ENCODE data around the gene CLMN. TPM values are rescaled to one million over a fixed set of nuclear protein-coding genes. Genes with fewer than 3 reads are reported as not detected.

CLMN gene
- polyA plus RNA-seq, 1 donor: 18.7 TPM

GRCh38 chr14:95255487-95255886, 64.2 kb downstream of the CLMN start:
- WGBS (ENCODE audit: insufficient coverage, low lambda C conversion rate): 38% methylated on average over 3 of the region's 6 CpGs
- Histone ChIP-seq H3K27me3 (ENCODE audit: control insufficient read depth, insufficient read depth, low read length) (no peaks in the 10 kb centered on the region), H3K4me3 (ENCODE audit: low read length) (no peak overlapping the region), H3K9me3 (ENCODE audit: control insufficient read depth, low read depth, low read length) (no peaks in the 10 kb centered on the region), H3K27ac (ENCODE audit: low read length) (peak overlapping the region; percentile 53), H3K4me1 (ENCODE audit: control insufficient read depth, insufficient read depth, low read length) (peaks cover 33% of the 10 kb centered on the region), H3K36me3 (ENCODE audit: control insufficient read depth, insufficient read depth, low read length) (no peaks in the 10 kb centered on the region)
- DNase-seq: peak; percentile 87 to 94

- peaks cover 37% of the 10 kb centered on the region for H3K4me1 ChIP-seq (ENCODE audit: control insufficient read depth, insufficient read depth, low read length)
- no peak overlapping the region for H3K4me3 ChIP-seq (ENCODE audit: low read length)
- WGBS (ENCODE audit: insufficient coverage, low lambda C conversion rate): no CpG with 5 or more reads among the region's 4 CpGs
- H3K27me3 ChIP-seq (ENCODE audit: control insufficient read depth, insufficient read depth, low read length): no peaks in the 10 kb centered on the region
- peak overlapping the region; percentile 50 for H3K27ac ChIP-seq (ENCODE audit: low read length)
- H3K9me3 ChIP-seq (ENCODE audit: control insufficient read depth, low read depth, low read length): no peaks in the 10 kb centered on the region
- H3K36me3 ChIP-seq (ENCODE audit: control insufficient read depth, insufficient read depth, low read length): no peaks in the 10 kb centered on the region
- DNase-seq: peak in 1 of 2 donors; percentile 49
Measured at GRCh38 chr14:95255013-95255412, 64.7 kb downstream of the CLMN start.

GRCh38 chr14:95254288-95254687, 65.4 kb downstream of the CLMN start:
- 100% methylated on average over 1 of the region's 10 CpGs for WGBS (ENCODE audit: insufficient coverage, low lambda C conversion rate)

DNA sequence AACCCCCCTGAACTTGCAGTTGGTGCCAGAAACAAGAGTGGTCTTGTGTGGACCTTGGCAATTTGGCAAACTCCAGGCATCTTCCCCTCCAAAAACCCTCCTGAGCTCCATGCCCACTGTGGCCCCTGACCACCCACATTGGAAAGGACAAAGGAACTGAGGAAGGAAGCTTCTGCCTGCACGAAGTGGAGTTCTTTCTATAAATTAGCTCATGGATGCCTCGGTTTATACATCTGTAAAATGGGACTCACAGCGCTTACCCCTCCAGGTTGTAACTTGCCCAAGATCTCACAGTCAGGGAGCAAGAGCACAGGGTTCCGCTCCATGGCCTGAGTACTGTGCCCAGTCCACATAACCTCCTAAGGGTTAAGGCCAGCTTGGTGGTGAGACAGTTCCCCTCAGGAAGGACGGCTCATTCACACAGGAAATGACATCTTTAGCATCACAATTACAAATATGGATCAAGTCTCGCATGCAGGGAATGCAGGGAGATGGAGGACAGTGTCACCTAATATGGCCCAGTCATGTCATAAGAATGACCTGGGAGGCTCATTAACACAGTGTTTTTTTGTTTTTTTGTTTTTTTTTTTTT, 66.6 kb downstream of the CLMN start:
- H3K27ac ChIP-seq (ENCODE audit: low read length): no peak overlapping the region
- H3K9me3 ChIP-seq (ENCODE audit: control insufficient read depth, low read depth, low read length): no peaks in the 10 kb centered on the region
- H3K27me3 ChIP-seq (ENCODE audit: control insufficient read depth, insufficient read depth, low read length): no peaks in the 10 kb centered on the region
- H3K4me3 ChIP-seq (ENCODE audit: low read length): no peak overlapping the region
- no peak for DNase-seq
- H3K4me1 ChIP-seq (ENCODE audit: control insufficient read depth, insufficient read depth, low read length): peaks cover 54% of the 10 kb centered on the region
- H3K36me3 ChIP-seq (ENCODE audit: control insufficient read depth, insufficient read depth, low read length): no peaks in the 10 kb centered on the region
- WGBS (ENCODE audit: insufficient coverage, low lambda C conversion rate): 80% methylated on average over 1 of the region's 6 CpGs

More at GRCh38 chr14:95254288-95254687, 65.4 kb downstream of the CLMN start:
- no peak for DNase-seq
- H3K4me1 ChIP-seq (ENCODE audit: control insufficient read depth, insufficient read depth, low read length): peaks cover 44% of the 10 kb centered on the region
- no peaks in the 10 kb centered on the region for H3K36me3 ChIP-seq (ENCODE audit: control insufficient read depth, insufficient read depth, low read length)
- no peak overlapping the region for H3K27ac ChIP-seq (ENCODE audit: low read length)
- H3K9me3 ChIP-seq (ENCODE audit: control insufficient read depth, low read depth, low read length): no peaks in the 10 kb centered on the region
- H3K27me3 ChIP-seq (ENCODE audit: control insufficient read depth, insufficient read depth, low read length): no peaks in the 10 kb centered on the region
- H3K4me3 ChIP-seq (ENCODE audit: low read length): no peak overlapping the region

DNA sequence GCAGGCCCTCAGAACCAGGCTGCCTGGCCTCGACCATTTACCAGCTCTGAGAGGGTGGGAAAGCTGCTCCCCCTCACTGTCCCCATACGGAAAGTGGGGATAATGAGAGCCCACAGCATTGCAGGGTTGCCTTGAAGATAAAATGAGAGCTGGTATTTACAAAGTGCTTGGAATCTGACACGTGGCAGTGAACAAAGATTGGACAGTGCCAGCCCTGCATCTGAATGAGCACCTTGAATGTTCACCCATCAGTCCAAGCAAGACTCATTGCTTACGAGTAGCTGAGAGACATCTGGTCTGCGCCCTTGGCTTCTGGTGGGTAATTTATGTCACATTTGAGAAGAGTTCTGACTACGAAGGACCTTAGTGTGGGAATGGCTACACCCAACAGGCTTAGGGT, 67.5 kb downstream of the CLMN start:
- no peak for DNase-seq
- no peak overlapping the region for H3K27ac ChIP-seq (ENCODE audit: low read length)
- peaks cover 60% of the 10 kb centered on the region for H3K4me1 ChIP-seq (ENCODE audit: control insufficient read depth, insufficient read depth, low read length)

DNA sequence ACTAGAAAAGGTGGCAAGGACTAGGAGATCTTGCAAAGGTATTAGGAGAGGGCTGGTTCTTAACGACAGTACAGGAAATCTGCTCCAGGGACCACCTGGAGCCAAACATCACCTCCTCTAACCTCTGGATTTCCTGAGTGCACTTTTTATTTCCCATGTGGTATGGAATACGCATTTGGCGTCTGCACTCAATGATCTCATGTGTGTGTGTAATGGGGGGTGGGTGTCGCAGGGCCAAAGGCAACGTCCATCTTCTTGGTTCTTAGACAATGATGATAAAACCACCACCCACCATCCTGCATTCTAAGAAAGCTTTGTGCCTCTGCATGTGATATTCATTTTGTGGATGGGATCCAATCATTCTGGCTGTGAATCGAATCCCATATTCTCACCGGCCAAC, 68.8 kb downstream of the CLMN start:
- Histone ChIP-seq H3K4me3 (ENCODE audit: low read length) (no peak overlapping the region), H3K4me1 (ENCODE audit: control insufficient read depth, insufficient read depth, low read length) (peaks cover 51% of the 10 kb centered on the region), H3K27ac (ENCODE audit: low read length) (no peak overlapping the region), H3K36me3 (ENCODE audit: control insufficient read depth, insufficient read depth, low read length) (no peaks in the 10 kb centered on the region), H3K27me3 (ENCODE audit: control insufficient read depth, insufficient read depth, low read length) (no peaks in the 10 kb centered on the region), H3K9me3 (ENCODE audit: control insufficient read depth, low read depth, low read length) (no peaks in the 10 kb centered on the region)
- no CpG with 5 or more reads among the region's 7 CpGs for WGBS (ENCODE audit: insufficient coverage, low lambda C conversion rate)
- DNase-seq: no peak

More for the DNA sequence above, 67.5 kb downstream of the CLMN start:
- WGBS (ENCODE audit: insufficient coverage, low lambda C conversion rate): no CpG with 5 or more reads among the region's 6 CpGs
- Histone ChIP-seq H3K36me3 (ENCODE audit: control insufficient read depth, insufficient read depth, low read length) (no peaks in the 10 kb centered on the region), H3K27me3 (ENCODE audit: control insufficient read depth, insufficient read depth, low read length) (no peaks in the 10 kb centered on the region), H3K9me3 (ENCODE audit: control insufficient read depth, low read depth, low read length) (no peaks in the 10 kb centered on the region), H3K4me3 (ENCODE audit: low read length) (no peak overlapping the region)

- H3K4me1 ChIP-seq (ENCODE audit: control insufficient read depth, insufficient read depth, low read length): peaks cover 45% of the 10 kb centered on the region
- DNase-seq: no peak
- WGBS (ENCODE audit: insufficient coverage, low lambda C conversion rate): 78% methylated on average over 2 of the region's 5 CpGs
- no peaks in the 10 kb centered on the region for H3K9me3 ChIP-seq (ENCODE audit: control insufficient read depth, low read depth, low read length)
- H3K36me3 ChIP-seq (ENCODE audit: control insufficient read depth, insufficient read depth, low read length): no peaks in the 10 kb centered on the region
- no peak overlapping the region for H3K4me3 ChIP-seq (ENCODE audit: low read length)
- H3K27me3 ChIP-seq (ENCODE audit: control insufficient read depth, insufficient read depth, low read length): no peaks in the 10 kb centered on the region
- peak overlapping the region; percentile 74 for H3K27ac ChIP-seq (ENCODE audit: low read length)
Measured at GRCh38 chr14:95250140-95250769, 69.5 kb downstream of the CLMN start.

- H3K4me1 ChIP-seq (ENCODE audit: control insufficient read depth, insufficient read depth, low read length): peaks cover 33% of the 10 kb centered on the region
- H3K27me3 ChIP-seq (ENCODE audit: control insufficient read depth, insufficient read depth, low read length): no peaks in the 10 kb centered on the region
- no peak overlapping the region for H3K4me3 ChIP-seq (ENCODE audit: low read length)
- 0% methylated on average over 1 of the region's 6 CpGs for WGBS (ENCODE audit: insufficient coverage, low lambda C conversion rate)
- no peaks in the 10 kb centered on the region for H3K9me3 ChIP-seq (ENCODE audit: control insufficient read depth, low read depth, low read length)
- DNase-seq: no peak
- H3K36me3 ChIP-seq (ENCODE audit: control insufficient read depth, insufficient read depth, low read length): no peaks in the 10 kb centered on the region
- peak overlapping the region; percentile 74 for H3K27ac ChIP-seq (ENCODE audit: low read length)
Measured at GRCh38 chr14:95248432-95248831, 71.3 kb downstream of the CLMN start.

DNA sequence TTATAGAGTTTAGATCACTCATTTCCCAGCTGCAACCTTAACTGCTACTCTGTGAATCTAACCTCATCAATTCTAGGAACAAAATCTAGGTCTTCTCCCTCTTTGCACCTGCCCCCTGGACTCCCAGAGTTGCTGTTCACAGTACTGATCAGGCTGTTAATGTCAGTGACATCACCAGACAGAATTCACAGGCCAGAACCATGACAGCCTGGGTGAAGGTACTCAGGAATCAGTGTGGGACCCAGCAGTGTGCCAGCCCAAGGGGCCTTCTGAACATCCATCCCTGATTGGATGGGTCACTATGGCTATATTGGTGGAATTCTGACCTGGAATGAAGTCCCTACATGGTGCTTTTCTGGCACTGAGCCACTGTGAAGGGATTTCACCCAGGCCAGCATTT, 72.8 kb downstream of the CLMN start:
- H3K4me3 ChIP-seq (ENCODE audit: low read length): no peak overlapping the region
- peaks cover 33% of the 10 kb centered on the region for H3K4me1 ChIP-seq (ENCODE audit: control insufficient read depth, insufficient read depth, low read length)
- H3K36me3 ChIP-seq (ENCODE audit: control insufficient read depth, insufficient read depth, low read length): no peaks in the 10 kb centered on the region
- no peaks in the 10 kb centered on the region for H3K27me3 ChIP-seq (ENCODE audit: control insufficient read depth, insufficient read depth, low read length)
- H3K27ac ChIP-seq (ENCODE audit: low read length): no peak overlapping the region
- H3K9me3 ChIP-seq (ENCODE audit: control insufficient read depth, low read depth, low read length): no peaks in the 10 kb centered on the region
- no peak for DNase-seq

- no peaks in the 10 kb centered on the region for H3K36me3 ChIP-seq (ENCODE audit: control insufficient read depth, insufficient read depth, low read length)
- no peak overlapping the region for H3K4me3 ChIP-seq (ENCODE audit: low read length)
- DNase-seq: no peak
- H3K9me3 ChIP-seq (ENCODE audit: control insufficient read depth, low read depth, low read length): no peaks in the 10 kb centered on the region
- H3K27ac ChIP-seq (ENCODE audit: low read length): no peak overlapping the region
- peaks cover 26% of the 10 kb centered on the region for H3K4me1 ChIP-seq (ENCODE audit: control insufficient read depth, insufficient read depth, low read length)
- H3K27me3 ChIP-seq (ENCODE audit: control insufficient read depth, insufficient read depth, low read length): no peaks in the 10 kb centered on the region
- WGBS (ENCODE audit: insufficient coverage, low lambda C conversion rate): 100% methylated on average over 1 of the region's 2 CpGs
Measured at GRCh38 chr14:95245334-95245733, 74.4 kb downstream of the CLMN start.

GRCh38 chr14:95244587-95244986, 75.1 kb downstream of the CLMN start:
- DNase-seq: no peak
- Histone ChIP-seq H3K27me3 (ENCODE audit: control insufficient read depth, insufficient read depth, low read length) (no peaks in the 10 kb centered on the region), H3K4me1 (ENCODE audit: control insufficient read depth, insufficient read depth, low read length) (peaks cover 19% of the 10 kb centered on the region), H3K36me3 (ENCODE audit: control insufficient read depth, insufficient read depth, low read length) (no peaks in the 10 kb centered on the region), H3K27ac (ENCODE audit: low read length) (no peak overlapping the region), H3K9me3 (ENCODE audit: control insufficient read depth, low read depth, low read length) (no peaks in the 10 kb centered on the region), H3K4me3 (ENCODE audit: low read length) (no peak overlapping the region)
- no CpG with 5 or more reads among the region's 3 CpGs for WGBS (ENCODE audit: insufficient coverage, low lambda C conversion rate)

Data from large intestine (tissue), 3 donors.